CD14-positive monocyte (primary cell): ENCODE data around the gene SLC4A7. TPM values are rescaled to one million over a fixed set of nuclear protein-coding genes. Genes with fewer than 3 reads are reported as not detected.

Experiments
- DNase-seq, 3 donors: peaks; one replicate each; pipeline ENCODE4 v3.0.0-alpha.2; 2011 to 2022
- H2AFZ ChIP-seq: 2 replicates; pipeline ENCODE4 v1.6.0; 2012; ENCODE audit warnings: mild to moderate bottlenecking, low read depth, low read length, inconsistent platforms; ENCODE audit not compliant: insufficient read depth, poor library complexity, severe bottlenecking
- H3K27ac ChIP-seq, 2 donors: 1 replicate in 1 of 2; 2 replicates in 1 of 2; pipeline ENCODE4 v1.5.1; 2012 to 2013; ENCODE audit warnings: low read length in 2 of 2, control low read depth in 1 of 2, inconsistent platforms in 1 of 2, low read depth in 1 of 2, mild to moderate bottlenecking in 1 of 2
- H3K27me3 ChIP-seq, 2 donors: one replicate each; pipeline versions ENCODE4 v1.6.0 to v1.6.1; 2011 to 2013; ENCODE audit warnings: low read length in 2 of 2; ENCODE audit not compliant: control insufficient read depth in 2 of 2, insufficient read depth in 2 of 2
- H3K36me3 ChIP-seq, 2 donors: replicated peaks in 1 of 2; 1 replicate in 1 of 2; 2 replicates in 1 of 2; pipeline versions ENCODE4 v1.5.1 to v1.6.1; 2012 to 2013; ENCODE audit warnings: low read length in 2 of 2, control low read depth in 1 of 2, inconsistent platforms in 1 of 2, mild to moderate bottlenecking in 1 of 2; ENCODE audit not compliant: insufficient read depth in 2 of 2, control insufficient read depth in 1 of 2
- H3K4me1 ChIP-seq, 2 donors: 1 replicate in 1 of 2; 2 replicates in 1 of 2; pipeline versions ENCODE4 v1.5.1 to v1.6.1; 2012 to 2013; ENCODE audit warnings: low read length in 2 of 2, control low read depth in 1 of 2, inconsistent platforms in 1 of 2, mild to moderate bottlenecking in 1 of 2, moderate library complexity in 1 of 2; ENCODE audit not compliant: insufficient read depth in 2 of 2, control insufficient read depth in 1 of 2
- H3K4me2 ChIP-seq: replicated peaks from 2 replicates; pipeline ENCODE3; 2012; ENCODE audit warnings: low read length, moderate library complexity, mild to moderate bottlenecking; ENCODE audit not compliant: poor library complexity, severe bottlenecking; ENCODE audit errors: extremely low read depth
- H3K4me3 ChIP-seq, 3 experiments: fragments of 200-600 bp in 1 of 3; sonication (generic) in 1 of 3; replicated peaks in 1 of 3; 1 replicate in 2 of 3; 2 replicates in 1 of 3; pipeline ENCODE4 v1.5.1; 2011 to 2013; ENCODE audit warnings: low read length in 3 of 3, mild to moderate bottlenecking in 3 of 3, control low read depth in 2 of 3, low read depth in 2 of 3, inconsistent platforms in 1 of 3, moderate library complexity in 1 of 3
- H3K79me2 ChIP-seq: 2 replicates; pipeline ENCODE4 v1.6.0; 2012; ENCODE audit warnings: mild to moderate bottlenecking, control low read depth, inconsistent platforms, low read length, moderate library complexity; ENCODE audit not compliant: insufficient read depth
- H3K9ac ChIP-seq: 2 replicates; pipeline ENCODE4 v1.6.0; 2017; ENCODE audit warnings: low read length, mild to moderate bottlenecking; ENCODE audit not compliant: insufficient read depth, poor library complexity, severe bottlenecking
- H3K9me3 ChIP-seq, 2 donors: replicated peaks in 1 of 2; 1 replicate in 1 of 2; 2 replicates in 1 of 2; pipeline versions ENCODE4 v1.5.1 to v1.6.1; 2012 to 2013; ENCODE audit warnings: low read length in 2 of 2, control low read depth in 1 of 2; ENCODE audit not compliant: control insufficient read depth in 1 of 2, insufficient read depth in 1 of 2
- H4K20me1 ChIP-seq: 2 replicates; pipeline ENCODE4 v1.6.0; 2012; ENCODE audit warnings: mild to moderate bottlenecking, low read length, control low read depth, moderate library complexity; ENCODE audit not compliant: insufficient read depth
- H3K27ac Mint-ChIP-seq, 7 donors: one replicate each; pipeline ENCODE4 v1.8.0; 2020; ENCODE audit warnings: mild to moderate bottlenecking in 7 of 7, mixed read lengths in 7 of 7, moderate library complexity in 6 of 7, inconsistent platforms in 2 of 7
- H3K27me3 Mint-ChIP-seq, 3 donors: one replicate each; pipeline ENCODE4 v1.8.0; 2021 to 2022; ENCODE audit warnings: low read depth in 3 of 3, mild to moderate bottlenecking in 3 of 3, mixed read lengths in 3 of 3, moderate library complexity in 3 of 3, inconsistent platforms in 1 of 3
- H3K36me3 Mint-ChIP-seq, 2 donors: one replicate each; pipeline ENCODE4 v1.8.0; 2020; ENCODE audit warnings: mixed read lengths in 2 of 2, inconsistent platforms in 1 of 2, mild to moderate bottlenecking in 1 of 2
- H3K4me1 Mint-ChIP-seq: one replicate; pipeline ENCODE4 v1.8.0; 2020; ENCODE audit warnings: mild to moderate bottlenecking, mixed read lengths
- H3K4me3 Mint-ChIP-seq, 2 donors: one replicate each; pipeline ENCODE4 v1.8.0; 2020; ENCODE audit warnings: mild to moderate bottlenecking in 2 of 2, mixed read lengths in 2 of 2, moderate library complexity in 1 of 2
- H3K9me3 Mint-ChIP-seq, 7 donors: one replicate each; pipeline ENCODE4 v1.8.0; 2020 to 2022; ENCODE audit warnings: mixed read lengths in 7 of 7, mild to moderate bottlenecking in 6 of 7, moderate library complexity in 6 of 7, inconsistent platforms in 2 of 7
- CTCF ChIP-seq: fragments of 200-600 bp; IDR thresholded peaks from one replicate; pipeline ENCODE4 v1.8.0; 2022; ENCODE audit warnings: antibody characterized with exemption, mild to moderate bottlenecking
- WGBS: methylation state at CpG from one replicate; pipeline ENCODE4 v1.1.5; 2013; ENCODE audit warnings: missing lambda C conversion rate; ENCODE audit not compliant: insufficient coverage; 5-methylcytosine and 5-hydroxymethylcytosine counted together
- intact Hi-C, 2 donors: fragments of 100-400 bp; cut with micrococcal nuclease; formaldehyde crosslinking; loops; one replicate each; pipeline versions ENCODE4 v1.15.0 to v1.15.1; 2023
- polyA plus RNA-seq, 3 donors: library from polyadenylated mRNA; depleted of rRNA in 1 of 3; unstranded in 2 of 3; stranded (reverse) in 1 of 3; fragments of 300-500 nt in 2 of 3; fragments of >200 nt in 1 of 3; fragmentation: Illumina TruSeq in 2 of 3; gene quantifications; 1 replicate in 2 of 3; 2 replicates in 1 of 3; pipeline ENCODE4 v1.2.3, GENCODE V29; 2012 to 2021

The SLC4A7 gene
- polyA plus RNA-seq, 3 donors, result 5.4 to 7.6 (median 5.5) TPM

GRCh38 chr3:27468283-27468886 is 15.8 kb downstream of the SLC4A7 start:
- H3K4me1 ChIP-seq, result peaks cover 0 to 7% of the 10 kb centered on the region in 2 donors
- peaks cover 14% of the 10 kb centered on the region for H4K20me1 ChIP-seq
- no peak overlapping the region for H3K27ac ChIP-seq
- no peaks in the 10 kb centered on the region for H3K27me3 Mint-ChIP-seq
- intact Hi-C loops, result no loop called here
- peaks cover 6 to 28% (median 12%) of the 10 kb centered on the region in 7 donors for H3K9me3 Mint-ChIP-seq
- H3K9ac ChIP-seq, result no peak overlapping the region
- H3K36me3 ChIP-seq, result peaks cover 2 to 6% of the 10 kb centered on the region in 2 donors
- H3K27me3 ChIP-seq, result no peaks in the 10 kb centered on the region
- no peak for DNase-seq
- 93% methylated on average over 4 of the region's 5 CpGs for WGBS
- no peak overlapping the region for H3K4me3 ChIP-seq
- peaks cover 4 to 19% of the 10 kb centered on the region in 2 donors for H3K36me3 Mint-ChIP-seq
- peaks cover 92% of the 10 kb centered on the region for H3K79me2 ChIP-seq
- no peak overlapping the region for H3K4me2 ChIP-seq
- no peak overlapping the region for H2AFZ ChIP-seq
- no peak overlapping the region for H3K4me3 Mint-ChIP-seq
- H3K9me3 ChIP-seq, result peaks cover 17 to 26% of the 10 kb centered on the region in 2 donors
- H3K27ac Mint-ChIP-seq, result no peak overlapping the region
- peaks cover 20% of the 10 kb centered on the region for H3K4me1 Mint-ChIP-seq
- TF ChIP-seq CTCF, result no peak

- peak overlapping the region in 1 of 3 experiments; percentile 27 for H3K4me3 ChIP-seq
- 0% methylated on average over 1 of the region's 3 CpGs for whole genome bisulfite sequencing
- Mint-ChIP-seq H3K27me3 (no peaks in the 10 kb centered on the region), H3K4me3 (peak overlapping the region in 1 of 2 donors; percentile 58), H3K27ac (peak overlapping the region in 1 of 7 donors; percentile 57), H3K4me1 (peaks cover 19% of the 10 kb centered on the region), H3K9me3 (peaks cover 6 to 36% (median 16%) of the 10 kb centered on the region in 7 donors), H3K36me3 (peaks cover 1 to 15% of the 10 kb centered on the region in 2 donors)
- peaks cover 2 to 13% of the 10 kb centered on the region in 2 donors for H3K36me3 ChIP-seq
- H3K79me2 ChIP-seq, result peaks cover 92% of the 10 kb centered on the region
- peak overlapping the region; percentile 66 for H2AFZ ChIP-seq
- no peak overlapping the region for H3K9ac ChIP-seq
- peak overlapping the region; percentile 55 for H3K4me2 ChIP-seq
- H3K27me3 ChIP-seq, result no peaks in the 10 kb centered on the region
- H4K20me1 ChIP-seq, result peaks cover 8% of the 10 kb centered on the region
- H3K9me3 ChIP-seq, result peaks cover 26 to 32% of the 10 kb centered on the region in 2 donors
- no peak overlapping the region for H3K27ac ChIP-seq
- intact Hi-C loops, result no loop called here
- DNase-seq, result peak in 2 of 3 donors; percentile 13 to 39
- peaks cover 0 to 7% of the 10 kb centered on the region in 2 donors for H3K4me1 ChIP-seq
- TF ChIP-seq CTCF, result peak; percentile 69
Observed at GRCh38 chr3:27467545-27467944, 16.6 kb downstream of the SLC4A7 start.
